HepG2 (cell line): Measurements from ENCODE around the gene MXRA8. TPM values are rescaled to one million over a fixed set of nuclear protein-coding genes. Genes with fewer than 3 reads are reported as not detected.

Source experiments
- ATAC-seq: fragments of 200-7000 bp; cut with Tn5 transposase; 3 replicates; pipeline ENCODE4 v1.9.1; 2020; ENCODE audit warnings: mild to moderate bottlenecking, moderate library complexity
- BruUV-seq: library from RNA; stranded (reverse); fragments of 400-500 nt; replicated peaks from 2 replicates; lab custom pipeline; 2021; lab: Mats Ljungman, UMichigan
- CTCF ChIA-PET: fragments of 300-600 bp; formaldehyde crosslinking; extraction: SDS; loops from one replicate; lab custom pipeline; 2021; ENCODE audit warnings: low total read pairs, inconsistent platforms, low intra/inter-chr PET ratio; lab: Yijun Ruan, JAX
- POLR2A ChIA-PET: fragments of 350-600 bp; sonication (Branson Sonifier 250); formaldehyde crosslinking; loops from one replicate; lab custom pipeline; 2020; ENCODE audit warnings: antibody characterized with exemption, inconsistent platforms; lab: Yijun Ruan, JAX
- DNase-seq: peaks from one replicate; pipeline ENCODE4 v3.0.0-alpha.2; 2015; ENCODE audit warnings: low spot score
- FAIRE-seq: peaks from 3 replicates; lab custom pipeline; 2011; peaks lifted over from hg19 to GRCh38; lab: Jason Lieb, UNC
- H2AFZ ChIP-seq: one replicate; pipeline ENCODE4 v1.6.1; 2011; ENCODE audit warnings: low read length, inconsistent platforms
- H3K27ac ChIP-seq: fragments of 300-600 bp; 3 replicates; pipeline ENCODE4 v1.8.0; 2011; ENCODE audit warnings: mixed run types, mild to moderate bottlenecking, mixed read lengths, low read length, inconsistent platforms; ENCODE audit not compliant: insufficient read depth; ENCODE audit errors: extremely low read length
- H3K27me3 ChIP-seq, 2 experiments: fragments of 200-600 bp in 1 of 2; 2 replicates in 1 of 2; 3 replicates in 1 of 2; pipeline versions ENCODE4 v1.6.0 to v1.8.0; 2011; ENCODE audit warnings: low read length in 2 of 2, mild to moderate bottlenecking in 2 of 2, moderate library complexity in 2 of 2, inconsistent platforms in 1 of 2; ENCODE audit not compliant: insufficient read depth in 2 of 2, control insufficient read depth in 1 of 2
- H3K36me3 ChIP-seq, 2 experiments: fragments of 200-600 bp in 1 of 2; replicated peaks in 1 of 2; 2 replicates in 1 of 2; 3 replicates in 1 of 2; pipeline versions ENCODE4 v1.5.1 to v1.8.0; 2011; ENCODE audit warnings: low read length in 2 of 2, inconsistent platforms in 1 of 2; ENCODE audit not compliant: insufficient read depth in 2 of 2, control insufficient read depth in 1 of 2
- H3K4me1 ChIP-seq: 2 replicates; pipeline ENCODE4 v1.5.1; 2012; ENCODE audit warnings: low read length, inconsistent platforms; ENCODE audit not compliant: insufficient read depth
- H3K4me2 ChIP-seq: 2 replicates; pipeline ENCODE4 v1.6.0; 2011; ENCODE audit warnings: low read depth, low read length, inconsistent platforms
- H3K4me3 ChIP-seq, 3 experiments: fragments of 200-600 bp in 1 of 3; sonication (generic), shearing (Covaris generic) in 1 of 3; replicated peaks in 1 of 3; 2 replicates each; pipeline ENCODE4 v1.5.1; 2011 to 2016; ENCODE audit warnings: low read length in 3 of 3, inconsistent platforms in 2 of 3, low read depth in 2 of 3, mild to moderate bottlenecking in 2 of 3, control low read depth in 1 of 3, mixed read lengths in 1 of 3; ENCODE audit not compliant: insufficient read depth in 1 of 3
- H3K79me2 ChIP-seq: one replicate; pipeline ENCODE4 v1.6.1; 2011; ENCODE audit warnings: low read length, inconsistent platforms; ENCODE audit not compliant: insufficient read depth
- H3K9ac ChIP-seq: 2 replicates; pipeline ENCODE4 v1.6.0; 2011; ENCODE audit warnings: mild to moderate bottlenecking, low read depth, low read length, inconsistent platforms; ENCODE audit not compliant: insufficient read depth
- H3K9me3 ChIP-seq: 2 replicates; pipeline ENCODE4 v1.5.1; 2012; ENCODE audit warnings: mild to moderate bottlenecking, low read length
- H4K20me1 ChIP-seq: 2 replicates; pipeline ENCODE4 v1.6.0; 2011; ENCODE audit warnings: inconsistent platforms, mild to moderate bottlenecking, low read length, moderate library complexity; ENCODE audit not compliant: insufficient read depth
- AGO2 ChIP-seq: fragments of 200-400 bp; formaldehyde crosslinking; optimal IDR thresholded peaks from 2 replicates; pipeline ENCODE3; 2017; ENCODE audit warnings: mild to moderate bottlenecking, low read depth, low read length, moderate library complexity
- EEA1 ChIP-seq: sonication (generic); formaldehyde crosslinking; IDR thresholded peaks from 2 replicates; pipeline ENCODE4 v1.5.1; 2020; ENCODE audit warnings: mild to moderate bottlenecking, missing genetic modification reagents, borderline replicate concordance
- FOXC1 ChIP-seq: sonication (generic); formaldehyde crosslinking; IDR thresholded peaks from 2 replicates; pipeline ENCODE4 v1.8.0; 2022; ENCODE audit warnings: mild to moderate bottlenecking, missing genetic modification reagents, borderline replicate concordance
- GATAD1 ChIP-seq: IDR thresholded peaks from 2 replicates; pipeline ENCODE4 v1.6.1; 2016; ENCODE audit warnings: missing genetic modification reagents, missing compliant biosample characterization
- HES4 ChIP-seq: sonication (generic); formaldehyde crosslinking; IDR thresholded peaks from 2 replicates; pipeline ENCODE4 v1.9.0; 2021; ENCODE audit warnings: mild to moderate bottlenecking, missing genetic modification reagents, borderline replicate concordance
- KAT8 ChIP-seq: IDR thresholded peaks from 2 replicates; pipeline ENCODE4 v1.6.1; 2016; ENCODE audit warnings: missing genetic modification reagents, missing compliant biosample characterization
- MED1 ChIP-seq: sonication (generic); formaldehyde crosslinking; IDR thresholded peaks from 2 replicates; pipeline ENCODE4 v1.4.0; 2020; ENCODE audit warnings: missing genetic modification reagents
- MTA1 ChIP-seq: sonication (generic); formaldehyde crosslinking; IDR thresholded peaks from 2 replicates; pipeline ENCODE4 v1.4.0; 2020; ENCODE audit warnings: missing genetic modification reagents, mild to moderate bottlenecking, borderline replicate concordance
- MXI1 ChIP-seq: IDR thresholded peaks from 3 replicates; pipeline ENCODE4 v1.6.1; 2012; ENCODE audit warnings: low read depth, low read length, inconsistent platforms, borderline replicate concordance
- MYC ChIP-seq: sonication (generic); formaldehyde crosslinking; IDR thresholded peaks from 2 replicates; pipeline ENCODE4 v1.9.0; 2021; ENCODE audit warnings: missing genetic modification reagents, borderline replicate concordance
- SAP130 ChIP-seq: IDR thresholded peaks from 2 replicates; pipeline ENCODE4 v1.6.1; 2016; ENCODE audit warnings: low read depth
- TAF1 ChIP-seq: sonication (generic); formaldehyde crosslinking; IDR thresholded peaks from 2 replicates; pipeline ENCODE4 v1.4.0; 2020; ENCODE audit warnings: missing genetic modification reagents
- TMF1 ChIP-seq: sonication (generic); formaldehyde crosslinking; IDR thresholded peaks from 2 replicates; pipeline ENCODE4 v1.8.1; 2022; ENCODE audit warnings: low read depth, missing genetic modification reagents
- ZC3H13 ChIP-seq: sonication (generic); formaldehyde crosslinking; IDR thresholded peaks from 2 replicates; pipeline ENCODE4 v1.8.1; 2023; ENCODE audit warnings: mild to moderate bottlenecking, missing genetic modification reagents, moderate library complexity
- ZFAT ChIP-seq: sonication (generic); formaldehyde crosslinking; conservative IDR thresholded peaks from 2 replicates; pipeline ENCODE4 v1.8.1; 2023; ENCODE audit warnings: missing genetic modification reagents, inconsistent platforms
- ZFY ChIP-seq: sonication (generic); formaldehyde crosslinking; IDR thresholded peaks from 2 replicates; pipeline ENCODE4 v1.4.0; 2020; ENCODE audit warnings: missing genetic modification reagents
- ZNF570 ChIP-seq: sonication (generic); formaldehyde crosslinking; IDR thresholded peaks from 2 replicates; pipeline ENCODE4 v1.4.0; 2020; ENCODE audit warnings: mild to moderate bottlenecking, missing genetic modification reagents, borderline replicate concordance
- ZNF777 ChIP-seq: sonication (generic); formaldehyde crosslinking; IDR thresholded peaks from 2 replicates; pipeline ENCODE4 v1.4.0; 2020; ENCODE audit warnings: missing genetic modification reagents
- WGBS: methylation state at CpG from one replicate; pipeline ENCODE4 v1.1.6; 2017; ENCODE audit warnings: low lambda C conversion rate; 5-methylcytosine and 5-hydroxymethylcytosine counted together
- in situ Hi-C: cut with HindIII; loops from 2 replicates; pipeline ENCODE4 v1.10.0; 2017; ENCODE audit warnings: low pct_unique_long_range_greater_than_20kb; ENCODE audit not compliant: extremely low pct_ligation_motif_present
- intact Hi-C: fragments of 100-400 bp; cut with micrococcal nuclease; formaldehyde crosslinking; loops from one replicate; pipeline ENCODE4 v1.10.0; 2022; ENCODE audit not compliant: unreplicated experiment
- polyA plus RNA-seq, 8 experiments: library from polyadenylated mRNA; depleted of rRNA in 3 of 8; stranded (reverse) in 7 of 8; unstranded in 1 of 8; fragments of >200 nt; fragmentation: Illumina TruSeq in 4 of 8; extraction: Trizol in 4 of 8; gene quantifications; 2 replicates each; pipeline versions ENCODE4 v1.2.1 to v1.2.3, GENCODE V29; 2011 to 2016; ENCODE audit warnings: low read depth in 4 of 8, missing spikeins in 1 of 8, mixed read lengths in 1 of 8; ENCODE audit not compliant: insufficient read depth in 1 of 8
- total RNA-seq, 5 experiments: library from RNA; depleted of rRNA; stranded (reverse); fragments of >200 nt; fragmentation: Illumina TruSeq; extraction: Trizol; gene quantifications; 2 replicates each; pipeline ENCODE4 v1.2.3, GENCODE V29; 2016; ENCODE audit warnings: low read depth in 1 of 5
- TF ChIP-seq, protein P1 (sequence below): sonication (generic); formaldehyde crosslinking; IDR thresholded peaks from 2 replicates; pipeline ENCODE4 v1.4.0; 2020; ENCODE audit warnings: missing genetic modification reagents
- TF ChIP-seq, protein P2 (sequence below): sonication (generic); formaldehyde crosslinking; IDR thresholded peaks from 2 replicates; pipeline ENCODE4 v1.4.0; 2020; ENCODE audit warnings: missing genetic modification reagents

Gene MXRA8
- total and polyA plus RNA-seq, 2 of the 13 experiments (the other 11 are each of a cell fraction or from before 2014, with no cell fraction given) = 19.8 to 44.8 TPM

DNA sequence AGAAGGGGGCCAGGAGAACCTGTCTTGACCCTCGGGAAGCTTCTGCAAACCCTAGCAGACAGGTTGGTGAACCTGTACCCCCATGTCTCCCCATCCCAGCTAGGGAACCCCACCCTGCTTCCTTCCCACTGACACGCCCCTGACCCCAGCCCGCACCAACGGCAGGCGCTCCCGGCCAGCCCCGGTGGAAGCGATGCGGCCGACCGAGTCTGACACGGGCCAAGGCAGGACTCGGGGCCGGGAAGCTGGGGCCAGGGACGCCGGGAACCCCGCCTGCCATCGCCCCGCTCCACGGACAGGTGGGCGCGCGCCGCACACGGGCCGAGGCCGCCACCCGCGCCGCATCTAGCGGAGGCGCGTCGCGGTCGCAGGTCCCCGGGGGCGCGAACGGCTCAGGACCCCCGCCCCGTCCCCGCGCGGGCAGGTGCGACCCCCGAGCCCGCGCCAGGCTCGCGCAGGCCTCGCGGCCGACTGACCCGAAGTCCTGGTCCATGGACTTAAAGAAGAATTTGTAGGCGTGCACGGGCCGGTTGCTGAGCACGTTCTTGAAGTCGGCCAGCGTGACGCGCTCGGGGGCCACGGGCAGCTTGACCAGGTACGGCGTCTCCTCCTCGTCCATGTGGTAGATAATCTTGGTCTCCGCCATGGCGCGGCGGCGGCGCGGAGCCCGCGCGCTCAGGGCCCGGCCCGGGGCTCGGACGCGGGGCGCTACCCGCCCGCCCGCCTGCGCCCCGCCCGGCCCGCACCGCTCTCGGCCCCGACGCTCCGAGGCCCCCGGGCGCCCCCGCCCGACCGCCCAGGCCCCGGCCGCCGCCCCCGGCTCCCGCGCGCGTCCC is 9.7 kb downstream of the MXRA8 start:
- 0% methylated on average over 3 of the region's 109 CpGs for WGBS
- peaks cover 48% of the 10 kb centered on the region for H3K79me2 ChIP-seq
- intact Hi-C loops = no loop called here
- H3K27me3 ChIP-seq = no peaks in the 10 kb centered on the region
- DNase-seq (no peak), ATAC-seq (no peak), FAIRE-seq (no peak)
- H3K36me3 ChIP-seq = no peaks in the 10 kb centered on the region
- H3K9ac ChIP-seq = peak overlapping the region; percentile 91
- BruUV-seq = no TSS peak
- H3K4me2 ChIP-seq = peak overlapping the region; percentile 91
- H2AFZ ChIP-seq = no peak overlapping the region
- peak overlapping the region; percentile 79 to 89 (median 85) for H3K4me3 ChIP-seq
- peaks cover 29% of the 10 kb centered on the region; the same call in 1 of the 2 replicates for H4K20me1 ChIP-seq
- POLR2A ChIA-PET = interaction anchor here (0.5 to 2.7 kb wide), 15 partner anchors 10 to 156 kb away, joined by 3 to 38 read pairs (median 6); partner anchors contain the start of genes AURKAIP1, CCNL2, MXRA8 and TAS1R3
- no peaks in the 10 kb centered on the region for H3K9me3 ChIP-seq
- in situ Hi-C loops = no loop called here
- H3K4me1 ChIP-seq = peaks cover 57% of the 10 kb centered on the region
- H3K27ac ChIP-seq = peak overlapping the region; percentile 82
- CTCF ChIA-PET = interaction anchor here (2.0 kb wide), 1 partner anchor 24 kb away, joined by 13 read pairs; no protein-coding TSS in a partner anchor
- TF ChIP-seq KAT8 (CRISPR knock-in tag) (no peak), TMF1 (CRISPR knock-in tag) (0 out of 2 replicates have a peak, but pooled peaks have one; percentile 34), ZFY (CRISPR knock-in tag) (0 out of 2 replicates have a peak, but pooled peaks have one; percentile 10), HES4 (CRISPR knock-in tag) (no peak), SAP130 (CRISPR knock-in tag) (peak; percentile 31; the same call in 1 of the 2 replicates), EEA1 (CRISPR knock-in tag) (peak; percentile 20; the same call in 1 of the 2 replicates), ZFAT (no peak), ZC3H13 (CRISPR knock-in tag) (0 out of 2 replicates have a peak, but pooled peaks have one; percentile 56), GATAD1 (CRISPR knock-in tag) (no peak), ZNF777 (CRISPR knock-in tag) (peak; percentile 54; the same call in 1 of the 2 replicates), MYC (0 out of 2 replicates have a peak, but pooled peaks have one; percentile 15), MED1 (CRISPR knock-in tag) (0 out of 2 replicates have a peak, but pooled peaks have one; percentile 26), MTA1 (CRISPR knock-in tag) (peak; percentile 7; the same call in 1 of the 2 replicates), MXI1 (peak; percentile 7; the same call in 1 of the 3 replicates), FOXC1 (0 out of 2 replicates have a peak, but pooled peaks have one; percentile 9), ZNF570 (CRISPR knock-in tag) (no peak), AGO2 (peak; percentile 30), TAF1 (CRISPR knock-in tag) (0 out of 2 replicates have a peak, but pooled peaks have one; percentile 20)
- TF ChIP-seq, protein P1, sequence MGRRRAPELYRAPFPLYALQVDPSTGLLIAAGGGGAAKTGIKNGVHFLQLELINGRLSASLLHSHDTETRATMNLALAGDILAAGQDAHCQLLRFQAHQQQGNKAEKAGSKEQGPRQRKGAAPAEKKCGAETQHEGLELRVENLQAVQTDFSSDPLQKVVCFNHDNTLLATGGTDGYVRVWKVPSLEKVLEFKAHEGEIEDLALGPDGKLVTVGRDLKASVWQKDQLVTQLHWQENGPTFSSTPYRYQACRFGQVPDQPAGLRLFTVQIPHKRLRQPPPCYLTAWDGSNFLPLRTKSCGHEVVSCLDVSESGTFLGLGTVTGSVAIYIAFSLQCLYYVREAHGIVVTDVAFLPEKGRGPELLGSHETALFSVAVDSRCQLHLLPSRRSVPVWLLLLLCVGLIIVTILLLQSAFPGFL (CRISPR knock-in tag) = no peak
- TF ChIP-seq, protein P2, sequence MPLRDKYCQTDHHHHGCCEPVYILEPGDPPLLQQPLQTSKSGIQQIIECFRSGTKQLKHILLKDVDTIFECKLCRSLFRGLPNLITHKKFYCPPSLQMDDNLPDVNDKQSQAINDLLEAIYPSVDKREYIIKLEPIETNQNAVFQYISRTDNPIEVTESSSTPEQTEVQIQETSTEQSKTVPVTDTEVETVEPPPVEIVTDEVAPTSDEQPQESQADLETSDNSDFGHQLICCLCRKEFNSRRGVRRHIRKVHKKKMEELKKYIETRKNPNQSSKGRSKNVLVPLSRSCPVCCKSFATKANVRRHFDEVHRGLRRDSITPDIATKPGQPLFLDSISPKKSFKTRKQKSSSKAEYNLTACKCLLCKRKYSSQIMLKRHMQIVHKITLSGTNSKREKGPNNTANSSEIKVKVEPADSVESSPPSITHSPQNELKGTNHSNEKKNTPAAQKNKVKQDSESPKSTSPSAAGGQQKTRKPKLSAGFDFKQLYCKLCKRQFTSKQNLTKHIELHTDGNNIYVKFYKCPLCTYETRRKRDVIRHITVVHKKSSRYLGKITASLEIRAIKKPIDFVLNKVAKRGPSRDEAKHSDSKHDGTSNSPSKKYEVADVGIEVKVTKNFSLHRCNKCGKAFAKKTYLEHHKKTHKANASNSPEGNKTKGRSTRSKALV (CRISPR knock-in tag) = peak; percentile 25; the same call in 1 of the 2 replicates
